HCT116 (cell line): ENCODE results near the gene LTBP1. TPM values are rescaled to one million over a fixed set of nuclear protein-coding genes. Genes with fewer than 3 reads are reported as not detected.

ENCODE experiments used
- ATAC-seq: fragments of 200-7000 bp; cut with Tn5 transposase; 2 replicates; pipeline ENCODE4 v1.9.1; 2020; ENCODE audit warnings: mild to moderate bottlenecking, moderate library complexity
- BruUV-seq: library from RNA; stranded (reverse); fragments of 400-500 nt; replicated peaks from 2 replicates; lab custom pipeline; 2021; lab: Mats Ljungman, UMichigan
- CTCF ChIA-PET: fragments of 300-600 bp; sonication (Branson Sonifier 250); formaldehyde crosslinking; loops from one replicate; lab custom pipeline; 2021; ENCODE audit warnings: antibody characterized with exemption; lab: Charles Lee
- POLR2A ChIA-PET: fragments of 300-600, 350-600 bp; sonication (Branson Sonifier 250); formaldehyde crosslinking; loops from one replicate; lab custom pipeline; 2021; ENCODE audit warnings: antibody characterized with exemption; lab: Charles Lee
- RAD21 ChIA-PET, 2 experiments: fragments of 300-600 bp; sonication (Branson Sonifier 250); formaldehyde crosslinking; loops; one replicate each; lab custom pipeline; 2023; ENCODE audit warnings: low total read pairs in 2 of 2; ENCODE audit not compliant: uncharacterized antibody in 2 of 2, unreplicated experiment in 2 of 2, low non-redundant PET in 1 of 2; lab: Charles Lee
- DNase-seq: peaks from one replicate; pipeline ENCODE4 v3.0.0-alpha.2; 2010; ENCODE audit warnings: low read depth, low spot score
- H2AFZ ChIP-seq: fragments of 200-600 bp; shearing (Covaris generic), sonication (generic); 2 replicates; pipeline ENCODE4 v1.6.1; 2017; ENCODE audit warnings: low read depth, mixed run types, mixed read lengths, antibody characterized with exemption, low read length; ENCODE audit not compliant: poor library complexity, severe bottlenecking
- H3K27ac ChIP-seq: 2 replicates; pipeline ENCODE4 v1.5.1; 2012; ENCODE audit warnings: low read depth, low read length
- H3K27me3 ChIP-seq: fragments of 200-600 bp; sonication (generic); 2 replicates; pipeline ENCODE4 v1.6.1; 2016; ENCODE audit warnings: mixed run types, low read length, mixed read lengths; ENCODE audit not compliant: insufficient read depth
- H3K36me3 ChIP-seq, 2 experiments: fragments of 200-500 bp in 1 of 2; fragments of 200-600 bp in 1 of 2; sonication (Bioruptor generic) in 1 of 2; sonication (generic) in 1 of 2; 2 replicates each; pipeline versions ENCODE4 v1.5.1 to v1.6.1; 2014 to 2016; ENCODE audit warnings: low read length in 2 of 2, inconsistent platforms in 1 of 2, mixed read lengths in 1 of 2, mixed run types in 1 of 2; ENCODE audit not compliant: insufficient read depth in 2 of 2, control insufficient read depth in 1 of 2
- H3K4me1 ChIP-seq, 2 experiments: fragments of 200-600 bp in 1 of 2; sonication (generic) in 1 of 2; 2 replicates each; pipeline versions ENCODE4 v1.5.1 to v1.6.1; 2012 to 2017; ENCODE audit warnings: low read length in 2 of 2, inconsistent platforms in 1 of 2, mild to moderate bottlenecking in 1 of 2, mixed read lengths in 1 of 2, mixed run types in 1 of 2, moderate library complexity in 1 of 2; ENCODE audit not compliant: insufficient read depth in 2 of 2, control insufficient read depth in 1 of 2
- H3K4me2 ChIP-seq: fragments of 200-600 bp; sonication (generic); 2 replicates; pipeline ENCODE4 v1.6.1; 2017; ENCODE audit warnings: mixed run types, low read length, mixed read lengths
- H3K4me3 ChIP-seq, 2 experiments: fragments of 200-600 bp in 1 of 2; sonication (generic) in 1 of 2; replicated peaks in 1 of 2; 2 replicates each; pipeline ENCODE4 v1.5.1; 2011 to 2016; ENCODE audit warnings: low read length in 2 of 2, control low read depth in 1 of 2, low read depth in 1 of 2, mild to moderate bottlenecking in 1 of 2, mixed read lengths in 1 of 2, mixed run types in 1 of 2
- H3K79me2 ChIP-seq: fragments of 200-600 bp; sonication (generic); 2 replicates; pipeline ENCODE4 v1.6.1; 2017; ENCODE audit warnings: mild to moderate bottlenecking, mixed run types, low read length, moderate library complexity, mixed read lengths; ENCODE audit not compliant: insufficient read depth
- H3K9ac ChIP-seq: fragments of 200-600 bp; sonication (generic); 2 replicates; pipeline ENCODE4 v1.6.1; 2016; ENCODE audit warnings: low read length, mixed read lengths
- H3K9me2 ChIP-seq: fragments of 200-600 bp; sonication (generic), shearing (Covaris generic); 2 replicates; pipeline ENCODE4 v1.6.1; 2017; ENCODE audit warnings: mixed run types, mild to moderate bottlenecking, moderate library complexity; ENCODE audit not compliant: insufficient read depth
- H3K9me3 ChIP-seq, 2 experiments: fragments of 200-500 bp in 1 of 2; fragments of 200-600 bp in 1 of 2; sonication (Bioruptor generic) in 1 of 2; sonication (generic) in 1 of 2; 2 replicates each; pipeline ENCODE4 v1.6.1; 2014 to 2017; ENCODE audit warnings: low read length in 2 of 2, mixed read lengths in 2 of 2, inconsistent platforms in 1 of 2, low read depth in 1 of 2, mild to moderate bottlenecking in 1 of 2, mixed run types in 1 of 2, moderate library complexity in 1 of 2; ENCODE audit not compliant: control insufficient read depth in 1 of 2, insufficient read depth in 1 of 2
- H4K20me1 ChIP-seq: fragments of 200-600 bp; sonication (generic), shearing (Covaris generic); 2 replicates; pipeline ENCODE4 v1.6.1; 2017; ENCODE audit warnings: mixed run types, mild to moderate bottlenecking, moderate library complexity; ENCODE audit not compliant: insufficient read depth
- CBX3 ChIP-seq: IDR thresholded peaks from 2 replicates; pipeline ENCODE4 v1.6.1; 2012; ENCODE audit warnings: low read depth
- CEBPB ChIP-seq: IDR thresholded peaks from 2 replicates; pipeline ENCODE4 v1.6.1; 2012; ENCODE audit warnings: low read depth
- ELF1 ChIP-seq: IDR thresholded peaks from 2 replicates; pipeline ENCODE4 v1.6.1; 2012; ENCODE audit warnings: low read depth, borderline replicate concordance
- EZH2phosphoT487 ChIP-seq: fragments of 200-600 bp; IDR thresholded peaks from 2 replicates; pipeline ENCODE4 v1.6.1; 2018; ENCODE audit warnings: antibody characterized with exemption, borderline replicate concordance
- POLR2A ChIP-seq: IDR thresholded peaks from 2 replicates; pipeline ENCODE4 v1.7.0; 2011; ENCODE audit warnings: borderline replicate concordance; ENCODE audit not compliant: insufficient read depth, insufficient read length; ENCODE audit errors: extremely low read depth
- SRF ChIP-seq: IDR thresholded peaks from 2 replicates; pipeline ENCODE4 v1.6.1; 2012; ENCODE audit warnings: low read depth
- intact Hi-C: fragments of 100-400 bp; cut with micrococcal nuclease; formaldehyde crosslinking; loops from 2 replicates; pipeline ENCODE4 v1.10.0; 2022
- total RNA-seq: library from RNA; stranded (reverse); gene quantifications from one replicate; pipeline ENCODE4 v1.2.1, GENCODE V29; 2021; ENCODE audit not compliant: unreplicated experiment
- TF ChIP-seq, protein P1 (sequence below): IDR thresholded peaks from 2 replicates; pipeline ENCODE4 v1.6.1; 2012; ENCODE audit warnings: low read depth
- TF ChIP-seq, protein P2 (sequence below), 3 experiments: fragments of 200-600 bp in 1 of 3; sonication (generic) in 1 of 3; IDR thresholded peaks in 2 of 3; conservative IDR thresholded peaks in 1 of 3; 2 replicates each; pipeline ENCODE4 v1.5.1; 2012 to 2017; ENCODE audit warnings: low read depth in 2 of 3, low read length in 2 of 3, antibody characterized with exemption in 1 of 3, borderline replicate concordance in 1 of 3, control low read depth in 1 of 3, mild to moderate bottlenecking in 1 of 3, mixed read lengths in 1 of 3, mixed run types in 1 of 3, moderate library complexity in 1 of 3; ENCODE audit not compliant: insufficient read depth in 1 of 3
- TF ChIP-seq, protein P3 (sequence below): IDR thresholded peaks from 2 replicates; pipeline ENCODE4 v1.6.1; 2012

The LTBP1 gene
- total RNA-seq, 1 experiment from 2014 or later: 5.1 TPM

DNA sequence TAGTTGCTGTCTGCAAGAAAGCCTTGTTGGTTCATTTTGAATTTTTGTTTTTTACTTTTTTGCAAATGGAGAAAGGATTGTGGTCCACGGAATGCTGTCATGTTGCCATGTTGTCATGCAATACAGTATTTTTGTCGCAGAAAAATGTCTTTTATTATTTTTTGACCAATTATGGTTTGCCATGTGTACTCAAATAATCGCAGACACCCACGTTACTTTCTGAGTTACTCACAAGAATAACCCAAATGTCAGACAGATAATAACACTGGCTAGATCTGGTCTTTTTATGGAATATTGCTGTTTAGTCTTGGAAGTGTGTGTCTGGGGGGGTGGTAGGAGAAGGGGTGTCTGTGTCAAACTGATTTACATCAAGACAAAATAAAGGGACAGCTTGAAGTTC lies 188.9 kb downstream of the LTBP1 start:
- ChIA-PET POLR2A (no interaction called here), RAD21 (no interaction called here), CTCF (no interaction called here)
- no peak overlapping the region for H3K9ac ChIP-seq
- H3K4me2 ChIP-seq: no peak overlapping the region
- peaks cover 38% of the 10 kb centered on the region for H3K27me3 ChIP-seq
- H2AFZ ChIP-seq: no peak overlapping the region
- DNase-seq: no peak
- H3K4me1 ChIP-seq: peaks cover 11 to 14% of the 10 kb centered on the region in 2 experiments
- H3K79me2 ChIP-seq: no peaks in the 10 kb centered on the region
- no peaks in the 10 kb centered on the region for H3K9me2 ChIP-seq
- ATAC-seq: no peak
- H4K20me1 ChIP-seq: no peaks in the 10 kb centered on the region
- no peak overlapping the region for H3K4me3 ChIP-seq
- no peaks in the 10 kb centered on the region for H3K9me3 ChIP-seq
- H3K27ac ChIP-seq: no peak overlapping the region
- intact Hi-C loops: no loop called here
- BruUV-seq: no TSS peak
- TF ChIP-seq EZH2phosphoT487 (no peak), CEBPB (no peak), CBX3 (no peak), ELF1 (no peak), SRF (no peak), POLR2A (no peak)
- TF ChIP-seq, protein P1, sequence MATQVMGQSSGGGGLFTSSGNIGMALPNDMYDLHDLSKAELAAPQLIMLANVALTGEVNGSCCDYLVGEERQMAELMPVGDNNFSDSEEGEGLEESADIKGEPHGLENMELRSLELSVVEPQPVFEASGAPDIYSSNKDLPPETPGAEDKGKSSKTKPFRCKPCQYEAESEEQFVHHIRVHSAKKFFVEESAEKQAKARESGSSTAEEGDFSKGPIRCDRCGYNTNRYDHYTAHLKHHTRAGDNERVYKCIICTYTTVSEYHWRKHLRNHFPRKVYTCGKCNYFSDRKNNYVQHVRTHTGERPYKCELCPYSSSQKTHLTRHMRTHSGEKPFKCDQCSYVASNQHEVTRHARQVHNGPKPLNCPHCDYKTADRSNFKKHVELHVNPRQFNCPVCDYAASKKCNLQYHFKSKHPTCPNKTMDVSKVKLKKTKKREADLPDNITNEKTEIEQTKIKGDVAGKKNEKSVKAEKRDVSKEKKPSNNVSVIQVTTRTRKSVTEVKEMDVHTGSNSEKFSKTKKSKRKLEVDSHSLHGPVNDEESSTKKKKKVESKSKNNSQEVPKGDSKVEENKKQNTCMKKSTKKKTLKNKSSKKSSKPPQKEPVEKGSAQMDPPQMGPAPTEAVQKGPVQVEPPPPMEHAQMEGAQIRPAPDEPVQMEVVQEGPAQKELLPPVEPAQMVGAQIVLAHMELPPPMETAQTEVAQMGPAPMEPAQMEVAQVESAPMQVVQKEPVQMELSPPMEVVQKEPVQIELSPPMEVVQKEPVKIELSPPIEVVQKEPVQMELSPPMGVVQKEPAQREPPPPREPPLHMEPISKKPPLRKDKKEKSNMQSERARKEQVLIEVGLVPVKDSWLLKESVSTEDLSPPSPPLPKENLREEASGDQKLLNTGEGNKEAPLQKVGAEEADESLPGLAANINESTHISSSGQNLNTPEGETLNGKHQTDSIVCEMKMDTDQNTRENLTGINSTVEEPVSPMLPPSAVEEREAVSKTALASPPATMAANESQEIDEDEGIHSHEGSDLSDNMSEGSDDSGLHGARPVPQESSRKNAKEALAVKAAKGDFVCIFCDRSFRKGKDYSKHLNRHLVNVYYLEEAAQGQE: no peak
- TF ChIP-seq, protein P2, sequence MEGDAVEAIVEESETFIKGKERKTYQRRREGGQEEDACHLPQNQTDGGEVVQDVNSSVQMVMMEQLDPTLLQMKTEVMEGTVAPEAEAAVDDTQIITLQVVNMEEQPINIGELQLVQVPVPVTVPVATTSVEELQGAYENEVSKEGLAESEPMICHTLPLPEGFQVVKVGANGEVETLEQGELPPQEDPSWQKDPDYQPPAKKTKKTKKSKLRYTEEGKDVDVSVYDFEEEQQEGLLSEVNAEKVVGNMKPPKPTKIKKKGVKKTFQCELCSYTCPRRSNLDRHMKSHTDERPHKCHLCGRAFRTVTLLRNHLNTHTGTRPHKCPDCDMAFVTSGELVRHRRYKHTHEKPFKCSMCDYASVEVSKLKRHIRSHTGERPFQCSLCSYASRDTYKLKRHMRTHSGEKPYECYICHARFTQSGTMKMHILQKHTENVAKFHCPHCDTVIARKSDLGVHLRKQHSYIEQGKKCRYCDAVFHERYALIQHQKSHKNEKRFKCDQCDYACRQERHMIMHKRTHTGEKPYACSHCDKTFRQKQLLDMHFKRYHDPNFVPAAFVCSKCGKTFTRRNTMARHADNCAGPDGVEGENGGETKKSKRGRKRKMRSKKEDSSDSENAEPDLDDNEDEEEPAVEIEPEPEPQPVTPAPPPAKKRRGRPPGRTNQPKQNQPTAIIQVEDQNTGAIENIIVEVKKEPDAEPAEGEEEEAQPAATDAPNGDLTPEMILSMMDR (IDR thresholded peaks at IDR 0.05 in 2 of 3, conservative IDR thresholded peaks at IDR 0.05 in 1 of 3; ENCODE audit: borderline replicate concordance in 1 of 3, insufficient read depth in 1 of 3, low read depth in 2 of 3, low read length in 2 of 3): no peak
- TF ChIP-seq, protein P3, sequence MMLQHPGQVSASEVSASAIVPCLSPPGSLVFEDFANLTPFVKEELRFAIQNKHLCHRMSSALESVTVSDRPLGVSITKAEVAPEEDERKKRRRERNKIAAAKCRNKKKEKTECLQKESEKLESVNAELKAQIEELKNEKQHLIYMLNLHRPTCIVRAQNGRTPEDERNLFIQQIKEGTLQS: no peak
- no peaks in the 10 kb centered on the region for H3K36me3 ChIP-seq
